ENCODE data around the gene NLN.

DNA sequence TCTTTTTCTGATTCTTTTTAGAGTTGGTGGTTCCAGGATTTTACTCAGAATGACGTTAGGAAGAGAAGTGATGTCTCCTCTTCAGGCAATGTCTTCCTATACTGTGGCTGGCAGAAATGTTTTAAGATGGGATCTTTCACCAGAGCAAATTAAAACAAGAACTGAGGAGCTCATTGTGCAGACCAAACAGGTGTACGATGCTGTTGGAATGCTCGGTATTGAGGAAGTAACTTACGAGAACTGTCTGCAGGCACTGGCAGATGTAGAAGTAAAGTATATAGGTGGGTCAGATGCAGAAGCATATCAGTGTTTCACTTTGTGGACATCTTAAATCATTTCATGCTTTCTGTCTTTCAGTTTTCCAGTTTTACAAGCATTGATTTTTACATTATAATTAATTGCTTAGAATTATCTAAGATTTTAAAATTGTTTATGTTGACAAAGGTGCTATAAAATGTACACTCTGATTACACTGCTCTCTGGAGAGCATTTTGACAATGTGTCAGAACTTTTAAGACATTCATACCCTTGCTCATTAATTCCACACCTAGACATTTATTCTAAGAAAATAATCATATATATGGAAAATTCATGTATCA, 36.6 kb downstream of the NLN start:
- TF ChIP-seq GLIS3 (CRISPR knock-in tag; IDR thresholded peaks at IDR 0.05) (no peak), RARB (CRISPR knock-in tag; IDR thresholded peaks at IDR 0.05) (no peak), ZFP3 (CRISPR knock-in tag; IDR thresholded peaks at IDR 0.05) (no peak), PATZ1 (CRISPR knock-in tag; IDR thresholded peaks at IDR 0.05; ENCODE audit: borderline replicate concordance) (no peak)
